HUES48 (cell line): ENCODE results near the gene TGFB3.

Experiments used
- H3K27ac ChIP-seq: one replicate; pipeline ENCODE4 v1.7.0; 2013; ENCODE audit warnings: low read depth, low read length, inconsistent platforms
- H3K27me3 ChIP-seq: 2 replicates; pipeline ENCODE4 v1.6.1; 2013; ENCODE audit warnings: mild to moderate bottlenecking, low read length; ENCODE audit not compliant: control insufficient read depth, insufficient read depth
- H3K36me3 ChIP-seq: 2 replicates; pipeline ENCODE4 v1.6.1; 2013; ENCODE audit warnings: low read length; ENCODE audit not compliant: control insufficient read depth, insufficient read depth
- H3K4me1 ChIP-seq: 2 replicates; pipeline ENCODE4 v1.6.1; 2013; ENCODE audit warnings: mild to moderate bottlenecking, low read length; ENCODE audit not compliant: control insufficient read depth, insufficient read depth
- H3K4me3 ChIP-seq: 2 replicates; pipeline ENCODE4 v1.5.1; 2013; ENCODE audit warnings: mild to moderate bottlenecking, low read depth, low read length
- H3K9ac ChIP-seq: 2 replicates; pipeline ENCODE4 v1.6.1; 2013; ENCODE audit warnings: mild to moderate bottlenecking, low read depth, low read length, moderate library complexity
- H3K9me3 ChIP-seq: 2 replicates; pipeline ENCODE4 v1.6.1; 2013; ENCODE audit warnings: low read length; ENCODE audit not compliant: control insufficient read depth, insufficient read depth

The TGFB3 gene

GRCh38 chr14:76007379-76007778 lies 25.6 kb upstream of the TGFB3 start:
- Histone ChIP-seq H3K27me3 (no peaks in the 10 kb centered on the region), H3K27ac (no peak overlapping the region), H3K9ac (no peak overlapping the region), H3K36me3 (peaks cover 5% of the 10 kb centered on the region), H3K9me3 (no peaks in the 10 kb centered on the region), H3K4me3 (no peak overlapping the region), H3K4me1 (peaks cover 7% of the 10 kb centered on the region)

- Histone ChIP-seq H3K9ac (no peak overlapping the region), H3K27me3 (no peaks in the 10 kb centered on the region), H3K9me3 (no peaks in the 10 kb centered on the region), H3K4me3 (no peak overlapping the region), H3K4me1 (no peaks in the 10 kb centered on the region), H3K27ac (no peak overlapping the region), H3K36me3 (peaks cover 10% of the 10 kb centered on the region)
Measured at GRCh38 chr14:76006253-76006652, 24.5 kb upstream of the TGFB3 start.

GRCh38 chr14:76002383-76002782 lies 20.6 kb upstream of the TGFB3 start:
- H3K27me3 ChIP-seq: no peaks in the 10 kb centered on the region
- no peaks in the 10 kb centered on the region for H3K9me3 ChIP-seq
- no peaks in the 10 kb centered on the region for H3K4me1 ChIP-seq
- no peak overlapping the region for H3K4me3 ChIP-seq
- no peak overlapping the region for H3K9ac ChIP-seq
- H3K36me3 ChIP-seq: peaks cover 36% of the 10 kb centered on the region
- H3K27ac ChIP-seq: no peak overlapping the region

GRCh38 chr14:75999511-76000190 lies 17.9 kb upstream of the TGFB3 start:
- Histone ChIP-seq H3K27ac (no peak overlapping the region), H3K9ac (no peak overlapping the region), H3K36me3 (peaks cover 30% of the 10 kb centered on the region), H3K4me3 (no peak overlapping the region), H3K27me3 (no peaks in the 10 kb centered on the region), H3K4me1 (no peaks in the 10 kb centered on the region), H3K9me3 (no peaks in the 10 kb centered on the region)

GRCh38 chr14:75996488-75996887 lies 14.7 kb upstream of the TGFB3 start:
- H3K9ac ChIP-seq: no peak overlapping the region
- peaks cover 28% of the 10 kb centered on the region for H3K36me3 ChIP-seq
- no peaks in the 10 kb centered on the region for H3K27me3 ChIP-seq
- no peak overlapping the region for H3K4me3 ChIP-seq
- H3K9me3 ChIP-seq: no peaks in the 10 kb centered on the region
- no peaks in the 10 kb centered on the region for H3K4me1 ChIP-seq
- H3K27ac ChIP-seq: no peak overlapping the region

- Histone ChIP-seq H3K4me1 (no peaks in the 10 kb centered on the region), H3K9me3 (no peaks in the 10 kb centered on the region), H3K9ac (no peak overlapping the region), H3K36me3 (peaks cover 22% of the 10 kb centered on the region), H3K4me3 (no peak overlapping the region), H3K27me3 (no peaks in the 10 kb centered on the region), H3K27ac (no peak overlapping the region)
Measured at GRCh38 chr14:75995372-75996041, 13.7 kb upstream of the TGFB3 start.

GRCh38 chr14:75993567-75994041 lies 11.8 kb upstream of the TGFB3 start:
- Histone ChIP-seq H3K36me3 (peaks cover 23% of the 10 kb centered on the region), H3K27me3 (no peaks in the 10 kb centered on the region), H3K4me3 (no peak overlapping the region), H3K9me3 (no peaks in the 10 kb centered on the region), H3K4me1 (no peaks in the 10 kb centered on the region), H3K27ac (no peak overlapping the region), H3K9ac (no peak overlapping the region)

- H3K9me3 ChIP-seq: no peaks in the 10 kb centered on the region
- H3K9ac ChIP-seq: no peak overlapping the region
- H3K4me1 ChIP-seq: no peaks in the 10 kb centered on the region
- peaks cover 14% of the 10 kb centered on the region for H3K36me3 ChIP-seq
- no peaks in the 10 kb centered on the region for H3K27me3 ChIP-seq
- no peak overlapping the region for H3K27ac ChIP-seq
- no peak overlapping the region for H3K4me3 ChIP-seq
Measured at GRCh38 chr14:75991753-75992152, 10.0 kb upstream of the TGFB3 start.

- no peak overlapping the region for H3K4me3 ChIP-seq
- H3K27me3 ChIP-seq: peaks cover under 1% of the 10 kb centered on the region; the same call in 1 of the 2 replicates
- H3K36me3 ChIP-seq: peaks cover 14% of the 10 kb centered on the region
- no peak overlapping the region for H3K27ac ChIP-seq
- H3K9ac ChIP-seq: no peak overlapping the region
- H3K4me1 ChIP-seq: peaks cover 8% of the 10 kb centered on the region
- no peaks in the 10 kb centered on the region for H3K9me3 ChIP-seq
Measured at GRCh38 chr14:75990297-75990696, 8.5 kb upstream of the TGFB3 start.

- H3K27me3 ChIP-seq: peaks cover 12% of the 10 kb centered on the region
- H3K4me3 ChIP-seq: no peak overlapping the region
- no peaks in the 10 kb centered on the region for H3K9me3 ChIP-seq
- no peak overlapping the region for H3K9ac ChIP-seq
- H3K36me3 ChIP-seq: peaks cover 14% of the 10 kb centered on the region
- peaks cover 9% of the 10 kb centered on the region for H3K4me1 ChIP-seq
- H3K27ac ChIP-seq: no peak overlapping the region
Measured at GRCh38 chr14:75989134-75989533, 7.3 kb upstream of the TGFB3 start.

- peaks cover 14% of the 10 kb centered on the region for H3K4me1 ChIP-seq
- peaks cover 27% of the 10 kb centered on the region for H3K27me3 ChIP-seq
- H3K27ac ChIP-seq: no peak overlapping the region
- H3K4me3 ChIP-seq: no peak overlapping the region
- H3K9ac ChIP-seq: no peak overlapping the region
- H3K9me3 ChIP-seq: no peaks in the 10 kb centered on the region
- peaks cover 14% of the 10 kb centered on the region for H3K36me3 ChIP-seq
Measured at GRCh38 chr14:75987201-75987970, 5.6 kb upstream of the TGFB3 start.
